Measurements from ENCODE around the gene BCKDK.

The BCKDK gene

GRCh38 chr16:31090540-31090939, 17.6 kb upstream of the BCKDK start:
- no peak overlapping the region for H3K27ac ChIP-seq
- H3K4me1 ChIP-seq (ENCODE audit: low read depth, poor library complexity, severe bottlenecking) = peaks cover 12% of the 10 kb centered on the region
- no peak overlapping the region for H2AFZ ChIP-seq (ENCODE audit: low read depth)
- H3K4me3 ChIP-seq (IDR thresholded peaks at IDR 0.05; ENCODE audit: insufficient read depth, low read depth, low read length) = no peak overlapping the region
- H4K20me1 ChIP-seq (ENCODE audit: insufficient read depth) = no peaks in the 10 kb centered on the region
- H3K36me3 ChIP-seq (ENCODE audit: insufficient read depth) = no peaks in the 10 kb centered on the region
- H3K4me2 ChIP-seq = no peak overlapping the region
- H3K9ac ChIP-seq = no peak overlapping the region
- H3K79me2 ChIP-seq (ENCODE audit: insufficient read depth, low read depth) = peaks cover 21% of the 10 kb centered on the region; the same call in 1 of the 2 replicates
- H3K27me3 ChIP-seq (ENCODE audit: insufficient read depth, low read depth) = no peaks in the 10 kb centered on the region
- no peak for TF ChIP-seq CTCF (conservative IDR thresholded peaks at IDR 0.05; ENCODE audit: low read depth, low read length)

- no peak overlapping the region for H2AFZ ChIP-seq (ENCODE audit: low read depth)
- H3K4me1 ChIP-seq (ENCODE audit: low read depth, poor library complexity, severe bottlenecking) = peaks cover 21% of the 10 kb centered on the region
- H3K9ac ChIP-seq = no peak overlapping the region
- TF ChIP-seq CTCF (conservative IDR thresholded peaks at IDR 0.05; ENCODE audit: low read depth, low read length) = no peak
- H3K36me3 ChIP-seq (ENCODE audit: insufficient read depth) = no peaks in the 10 kb centered on the region
- H3K27ac ChIP-seq = no peak overlapping the region
- peaks cover 21% of the 10 kb centered on the region; the same call in 1 of the 2 replicates for H3K79me2 ChIP-seq (ENCODE audit: insufficient read depth, low read depth)
- no peaks in the 10 kb centered on the region for H3K27me3 ChIP-seq (ENCODE audit: insufficient read depth, low read depth)
- H3K4me3 ChIP-seq (IDR thresholded peaks at IDR 0.05; ENCODE audit: insufficient read depth, low read depth, low read length) = no peak overlapping the region
- no peaks in the 10 kb centered on the region for H4K20me1 ChIP-seq (ENCODE audit: insufficient read depth)
- no peak overlapping the region for H3K4me2 ChIP-seq
These were observed 15.9 kb upstream of the BCKDK start for GRCh38 chr16:31092330-31092729.

- H3K27me3 ChIP-seq (ENCODE audit: insufficient read depth, low read depth) = no peaks in the 10 kb centered on the region
- no peak overlapping the region for H2AFZ ChIP-seq (ENCODE audit: low read depth)
These were observed 15.0 kb upstream of the BCKDK start for GRCh38 chr16:31093132-31093703.

GRCh38 chr16:31094088-31094423, 14.1 kb upstream of the BCKDK start:
- H3K4me1 ChIP-seq (ENCODE audit: low read depth, poor library complexity, severe bottlenecking) = peaks cover 21% of the 10 kb centered on the region
- peak overlapping the region; percentile 45 for H3K27ac ChIP-seq
- peak overlapping the region; percentile 85 for H2AFZ ChIP-seq (ENCODE audit: low read depth)

More at GRCh38 chr16:31093132-31093703, 15.0 kb upstream of the BCKDK start:
- H3K4me1 ChIP-seq (ENCODE audit: low read depth, poor library complexity, severe bottlenecking) = peaks cover 21% of the 10 kb centered on the region
- no peaks in the 10 kb centered on the region for H4K20me1 ChIP-seq (ENCODE audit: insufficient read depth)
- H3K27ac ChIP-seq = no peak overlapping the region
- no peaks in the 10 kb centered on the region for H3K36me3 ChIP-seq (ENCODE audit: insufficient read depth)
- no peak overlapping the region for H3K9ac ChIP-seq
- TF ChIP-seq CTCF (conservative IDR thresholded peaks at IDR 0.05; ENCODE audit: low read depth, low read length) = no peak
- H3K4me2 ChIP-seq = peak overlapping the region; percentile 88
- no peak overlapping the region for H3K4me3 ChIP-seq (IDR thresholded peaks at IDR 0.05; ENCODE audit: insufficient read depth, low read depth, low read length)
- H3K79me2 ChIP-seq (ENCODE audit: insufficient read depth, low read depth) = peaks cover 21% of the 10 kb centered on the region; the same call in 1 of the 2 replicates

More at GRCh38 chr16:31094088-31094423, 14.1 kb upstream of the BCKDK start:
- H4K20me1 ChIP-seq (ENCODE audit: insufficient read depth) = no peaks in the 10 kb centered on the region
- H3K79me2 ChIP-seq (ENCODE audit: insufficient read depth, low read depth) = peaks cover 21% of the 10 kb centered on the region; the same call in 1 of the 2 replicates
- H3K27me3 ChIP-seq (ENCODE audit: insufficient read depth, low read depth) = no peaks in the 10 kb centered on the region
- H3K4me2 ChIP-seq = peak overlapping the region; percentile 88
- peak overlapping the region; percentile 70 for H3K9ac ChIP-seq
- no peak overlapping the region for H3K4me3 ChIP-seq (IDR thresholded peaks at IDR 0.05; ENCODE audit: insufficient read depth, low read depth, low read length)
- no peaks in the 10 kb centered on the region for H3K36me3 ChIP-seq (ENCODE audit: insufficient read depth)
- no peak for TF ChIP-seq CTCF (conservative IDR thresholded peaks at IDR 0.05; ENCODE audit: low read depth, low read length)

Data from KMS-11 (cell line).